Measurements from ENCODE around the gene A2M. TPM values are rescaled to one million over a fixed set of nuclear protein-coding genes. Genes with fewer than 3 reads are reported as not detected.

A2M gene
- total RNA-seq, 2 donors from 2014 or later, result 0.66 TPM; not detected in 1

- DNase-seq, result no peak
- H3K4me3 Mint-ChIP-seq, result no peak overlapping the region
- no peaks in the 10 kb centered on the region for H3K36me3 ChIP-seq (ENCODE audit: control insufficient read depth, insufficient read depth, low read length)
- no peaks in the 10 kb centered on the region for H3K27me3 ChIP-seq (ENCODE audit: control insufficient read depth, insufficient read depth, low read length, poor library complexity, severe bottlenecking)
- H3K27me3 Mint-ChIP-seq (ENCODE audit: insufficient read depth), result peaks cover 4% of the 10 kb centered on the region
- no peaks in the 10 kb centered on the region for H3K4me1 Mint-ChIP-seq
- H3K4me3 ChIP-seq (ENCODE audit: low read length), result no peak overlapping the region
- WGBS, 2 experiments (ENCODE audit: insufficient coverage in 1 of 2, insufficient read length in 1 of 2), result 93 to 96% methylated on average over 17 to 21 of the region's 21 CpGs
- H3K4me1 ChIP-seq (ENCODE audit: control insufficient read depth, insufficient read depth, low read length), result no peaks in the 10 kb centered on the region
- H3K9ac ChIP-seq (ENCODE audit: extremely low read depth, low read length, poor library complexity, severe bottlenecking), result no peak overlapping the region
- peaks cover 8% of the 10 kb centered on the region for H3K9me3 Mint-ChIP-seq
- no peak for TF ChIP-seq CTCF (conservative IDR thresholded peaks at IDR 0.05)
- no peaks in the 10 kb centered on the region for H3K36me3 Mint-ChIP-seq (ENCODE audit: low read depth)
- no peak overlapping the region for H3K27ac Mint-ChIP-seq
- no peak overlapping the region for H3K27ac ChIP-seq (ENCODE audit: low read depth, low read length)
- no peaks in the 10 kb centered on the region for H3K9me3 ChIP-seq (ENCODE audit: control insufficient read depth, low read length)
Measured at GRCh38 chr12:9127484-9127883, 11.8 kb upstream of the A2M start.

- no peak overlapping the region for H3K27ac Mint-ChIP-seq
- H3K4me3 Mint-ChIP-seq, result no peak overlapping the region
- no peak overlapping the region for H3K9ac ChIP-seq (ENCODE audit: extremely low read depth, low read length, poor library complexity, severe bottlenecking)
- H3K27ac ChIP-seq (ENCODE audit: low read depth, low read length), result no peak overlapping the region
- no peak for TF ChIP-seq CTCF (conservative IDR thresholded peaks at IDR 0.05)
- H3K27me3 ChIP-seq (ENCODE audit: control insufficient read depth, insufficient read depth, low read length, poor library complexity, severe bottlenecking), result no peaks in the 10 kb centered on the region
- H3K9me3 Mint-ChIP-seq, result no peaks in the 10 kb centered on the region
- peaks cover 7% of the 10 kb centered on the region for H3K4me1 Mint-ChIP-seq
- H3K36me3 Mint-ChIP-seq (ENCODE audit: low read depth), result no peaks in the 10 kb centered on the region
- peaks cover 4% of the 10 kb centered on the region for H3K27me3 Mint-ChIP-seq (ENCODE audit: insufficient read depth)
- H3K4me3 ChIP-seq (ENCODE audit: low read length), result no peak overlapping the region
- no peaks in the 10 kb centered on the region for H3K9me3 ChIP-seq (ENCODE audit: control insufficient read depth, low read length)
- H3K4me1 ChIP-seq (ENCODE audit: control insufficient read depth, insufficient read depth, low read length), result no peaks in the 10 kb centered on the region
- H3K36me3 ChIP-seq (ENCODE audit: control insufficient read depth, insufficient read depth, low read length), result no peaks in the 10 kb centered on the region
- 93 to 100% methylated on average over 2 to 16 of the region's 16 CpGs for WGBS, 2 experiments (ENCODE audit: insufficient coverage in 1 of 2, insufficient read length in 1 of 2)
- peak; percentile 51 for DNase-seq
Measured at GRCh38 chr12:9124383-9125031, 8.8 kb upstream of the A2M start.

- no peaks in the 10 kb centered on the region for H3K27me3 ChIP-seq (ENCODE audit: control insufficient read depth, insufficient read depth, low read length, poor library complexity, severe bottlenecking)
Measured at GRCh38 chr12:9123781-9124382, 8.2 kb upstream of the A2M start.

More at GRCh38 chr12:9123781-9124382, 8.2 kb upstream of the A2M start:
- no peaks in the 10 kb centered on the region for H3K9me3 ChIP-seq (ENCODE audit: control insufficient read depth, low read length)
- H3K36me3 Mint-ChIP-seq (ENCODE audit: low read depth), result no peaks in the 10 kb centered on the region
- no peak for TF ChIP-seq CTCF (conservative IDR thresholded peaks at IDR 0.05)
- 85 to 93% methylated on average over 4 to 14 of the region's 14 CpGs for WGBS, 2 experiments (ENCODE audit: insufficient coverage in 1 of 2, insufficient read length in 1 of 2)
- no peaks in the 10 kb centered on the region for H3K36me3 ChIP-seq (ENCODE audit: control insufficient read depth, insufficient read depth, low read length)
- DNase-seq, result no peak
- H3K27ac Mint-ChIP-seq, result no peak overlapping the region
- H3K9me3 Mint-ChIP-seq, result no peaks in the 10 kb centered on the region
- H3K4me3 ChIP-seq (ENCODE audit: low read length), result no peak overlapping the region
- H3K9ac ChIP-seq (ENCODE audit: extremely low read depth, low read length, poor library complexity, severe bottlenecking), result no peak overlapping the region
- no peaks in the 10 kb centered on the region for H3K4me1 ChIP-seq (ENCODE audit: control insufficient read depth, insufficient read depth, low read length)
- peaks cover 7% of the 10 kb centered on the region for H3K4me1 Mint-ChIP-seq
- H3K4me3 Mint-ChIP-seq, result no peak overlapping the region
- peaks cover 4% of the 10 kb centered on the region for H3K27me3 Mint-ChIP-seq (ENCODE audit: insufficient read depth)
- no peak overlapping the region for H3K27ac ChIP-seq (ENCODE audit: low read depth, low read length)

Measured in endodermal cell (in vitro differentiated cells).